Measurements from ENCODE around the gene MSX1.

GRCh38 chr4:4851906-4852305 lies 7.6 kb upstream of the MSX1 start:
- no peak for TF ChIP-seq CTCF (IDR thresholded peaks at IDR 0.05)
- no peak for TF ChIP-seq POLR2A (IDR thresholded peaks at IDR 0.05)
- no peak for TF ChIP-seq POLR2AphosphoS5 (IDR thresholded peaks at IDR 0.05; ENCODE audit: insufficient read depth in 1 of 2, low read depth in 1 of 2)
